Progenitor cell of endocrine pancreas (in vitro differentiated cells): ENCODE measurements around the gene SDHC. TPM values are rescaled to one million over a fixed set of nuclear protein-coding genes. Genes with fewer than 3 reads are reported as not detected.

Experiments
- DNase-seq: peaks from one replicate; pipeline ENCODE4 v3.0.0; 2021; ENCODE audit warnings: low spot score; ENCODE audit not compliant: unreplicated experiment
- H3K27ac Mint-ChIP-seq: 2 replicates; pipeline ENCODE4 v1.8.0; 2021; ENCODE audit warnings: mild to moderate bottlenecking, moderate library complexity, mixed read lengths
- H3K27me3 Mint-ChIP-seq: 2 replicates; pipeline ENCODE4 v1.8.0; 2021; ENCODE audit warnings: mixed read lengths
- H3K36me3 Mint-ChIP-seq: 2 replicates; pipeline ENCODE4 v1.8.0; 2022; ENCODE audit warnings: mixed read lengths; ENCODE audit not compliant: insufficient read depth
- H3K4me1 Mint-ChIP-seq: 2 replicates; pipeline ENCODE4 v1.8.0; 2021; ENCODE audit warnings: low read depth, mixed read lengths
- H3K4me3 Mint-ChIP-seq: 2 replicates; pipeline ENCODE4 v1.8.0; 2021; ENCODE audit warnings: low read depth, mild to moderate bottlenecking, moderate library complexity, mixed read lengths
- H3K9me3 Mint-ChIP-seq: 2 replicates; pipeline ENCODE4 v1.8.0; 2021; ENCODE audit warnings: low read depth, mixed read lengths
- total RNA-seq: library from RNA; stranded (reverse); gene quantifications from 2 replicates; pipeline ENCODE4 v1.2.1, GENCODE V29; 2021
- TF ChIP-seq, protein P1 (sequence below): fragments of 200-600 bp; sonication (generic); IDR thresholded peaks from one replicate; pipeline ENCODE4 v1.5.0; 2021; ENCODE audit warnings: antibody characterized with exemption, mild to moderate bottlenecking; ENCODE audit not compliant: unreplicated experiment

SDHC gene
- total RNA-seq, 1 donor from 2014 or later, result 167 TPM

DNA sequence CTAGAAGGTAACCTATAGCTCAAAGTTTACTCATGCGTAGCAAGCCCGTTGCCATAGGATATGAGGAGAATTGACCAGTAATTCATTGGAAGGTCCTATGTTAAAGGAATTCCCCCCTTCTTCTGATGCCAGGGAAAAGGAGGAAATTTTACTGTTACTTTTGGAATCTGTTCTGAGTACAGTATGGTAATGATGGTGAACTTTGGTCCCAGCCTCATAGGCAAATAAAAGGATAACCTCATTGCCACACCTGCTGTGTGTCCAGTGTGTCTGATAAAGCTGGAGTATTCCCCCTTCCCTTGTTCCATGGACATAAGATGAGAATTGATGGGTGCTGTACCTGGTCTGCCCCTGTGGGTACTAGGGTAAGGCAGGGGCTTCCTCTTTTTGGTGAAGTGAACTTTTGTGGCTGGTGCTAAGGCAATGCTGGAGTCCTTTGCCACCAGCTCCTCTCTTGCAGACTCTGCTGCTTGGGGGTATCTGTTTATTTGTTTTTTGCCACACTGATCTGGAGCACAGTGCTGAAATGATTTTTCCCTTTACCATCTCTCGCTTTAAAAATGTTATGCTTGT lies 26.6 kb upstream of the SDHC start:
- no peak overlapping the region for H3K4me3 Mint-ChIP-seq
- H3K36me3 Mint-ChIP-seq, result peaks cover 3% of the 10 kb centered on the region
- TF ChIP-seq, protein P1, sequence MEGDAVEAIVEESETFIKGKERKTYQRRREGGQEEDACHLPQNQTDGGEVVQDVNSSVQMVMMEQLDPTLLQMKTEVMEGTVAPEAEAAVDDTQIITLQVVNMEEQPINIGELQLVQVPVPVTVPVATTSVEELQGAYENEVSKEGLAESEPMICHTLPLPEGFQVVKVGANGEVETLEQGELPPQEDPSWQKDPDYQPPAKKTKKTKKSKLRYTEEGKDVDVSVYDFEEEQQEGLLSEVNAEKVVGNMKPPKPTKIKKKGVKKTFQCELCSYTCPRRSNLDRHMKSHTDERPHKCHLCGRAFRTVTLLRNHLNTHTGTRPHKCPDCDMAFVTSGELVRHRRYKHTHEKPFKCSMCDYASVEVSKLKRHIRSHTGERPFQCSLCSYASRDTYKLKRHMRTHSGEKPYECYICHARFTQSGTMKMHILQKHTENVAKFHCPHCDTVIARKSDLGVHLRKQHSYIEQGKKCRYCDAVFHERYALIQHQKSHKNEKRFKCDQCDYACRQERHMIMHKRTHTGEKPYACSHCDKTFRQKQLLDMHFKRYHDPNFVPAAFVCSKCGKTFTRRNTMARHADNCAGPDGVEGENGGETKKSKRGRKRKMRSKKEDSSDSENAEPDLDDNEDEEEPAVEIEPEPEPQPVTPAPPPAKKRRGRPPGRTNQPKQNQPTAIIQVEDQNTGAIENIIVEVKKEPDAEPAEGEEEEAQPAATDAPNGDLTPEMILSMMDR, result no peak
- no peak overlapping the region for H3K27ac Mint-ChIP-seq
- no peak for DNase-seq
- no peaks in the 10 kb centered on the region for H3K9me3 Mint-ChIP-seq
- H3K27me3 Mint-ChIP-seq, result peaks cover 22% of the 10 kb centered on the region
- peaks cover 4% of the 10 kb centered on the region for H3K4me1 Mint-ChIP-seq

DNA sequence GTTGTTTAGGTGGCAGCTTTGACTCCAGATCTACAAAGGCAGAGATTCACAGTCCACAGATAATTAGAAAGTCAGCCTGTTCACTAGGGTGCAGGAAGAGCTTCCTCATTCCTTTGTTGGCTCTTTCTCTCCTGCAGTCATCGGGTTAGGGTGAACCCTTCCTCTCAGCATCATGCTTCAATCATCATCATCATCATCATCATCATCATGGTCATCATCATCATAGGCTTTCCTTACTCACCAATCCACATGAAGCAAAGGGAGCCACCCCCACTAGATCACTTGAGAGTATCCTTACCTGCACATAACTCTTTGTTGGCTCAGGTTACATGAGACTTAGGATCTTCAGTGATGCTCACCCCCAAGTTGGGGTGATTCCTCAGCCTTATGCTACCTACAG lies 23.4 kb upstream of the SDHC start:
- Mint-ChIP-seq H3K4me3 (no peak overlapping the region), H3K9me3 (no peaks in the 10 kb centered on the region), H3K36me3 (no peaks in the 10 kb centered on the region), H3K4me1 (peaks cover 1% of the 10 kb centered on the region), H3K27me3 (no peaks in the 10 kb centered on the region), H3K27ac (no peak overlapping the region)
- no peak for DNase-seq
- TF ChIP-seq, protein P1, result no peak

DNA sequence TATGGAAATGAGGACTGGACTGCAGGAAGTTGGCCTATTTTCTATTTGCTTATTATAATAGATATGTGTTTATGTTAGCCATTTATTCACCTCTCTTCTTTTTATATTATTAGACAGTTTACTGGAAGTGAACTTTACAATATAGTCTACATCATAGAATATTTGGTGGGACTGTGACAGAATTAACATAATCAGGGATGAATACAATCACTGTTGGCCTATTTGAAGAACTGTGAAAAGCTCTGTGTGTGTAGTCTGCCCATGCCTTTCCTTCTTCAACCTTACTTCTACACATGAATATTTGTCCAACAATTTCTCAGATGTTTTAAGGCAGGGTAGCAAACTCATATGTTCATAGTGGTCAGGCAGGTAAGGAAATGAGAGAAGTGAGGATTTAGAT lies 16.8 kb upstream of the SDHC start:
- no peak overlapping the region for H3K27ac Mint-ChIP-seq
- TF ChIP-seq, protein P1, result no peak

DNA sequence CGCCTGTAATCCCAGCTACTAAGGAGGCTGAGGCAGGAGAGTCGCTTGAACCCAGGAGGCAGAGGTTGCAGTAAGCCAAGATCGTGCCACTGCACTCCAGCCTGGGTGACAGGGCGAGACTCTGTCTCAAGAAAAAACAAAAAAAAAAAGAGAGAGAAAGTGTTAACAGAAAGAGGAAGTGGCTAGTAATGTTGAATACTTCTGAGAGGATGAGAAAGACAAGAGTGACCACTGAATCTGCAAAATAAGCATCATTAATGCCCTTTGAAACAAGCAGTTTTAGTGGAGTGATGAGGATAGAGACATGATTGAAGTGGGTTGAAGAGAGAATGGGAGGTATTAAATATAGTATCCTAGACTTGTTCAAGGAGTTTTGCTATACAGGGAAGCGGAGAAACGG lies 16.1 kb upstream of the SDHC start:
- Mint-ChIP-seq H3K27ac (no peak overlapping the region), H3K9me3 (no peaks in the 10 kb centered on the region), H3K27me3 (no peaks in the 10 kb centered on the region), H3K36me3 (no peaks in the 10 kb centered on the region), H3K4me3 (no peak overlapping the region), H3K4me1 (no peaks in the 10 kb centered on the region)
- TF ChIP-seq, protein P1, result no peak
- DNase-seq, result no peak

More for the DNA sequence above, 16.8 kb upstream of the SDHC start:
- Mint-ChIP-seq H3K4me3 (no peak overlapping the region), H3K27me3 (no peaks in the 10 kb centered on the region), H3K36me3 (no peaks in the 10 kb centered on the region), H3K4me1 (no peaks in the 10 kb centered on the region), H3K9me3 (no peaks in the 10 kb centered on the region)
- no peak for DNase-seq

DNA sequence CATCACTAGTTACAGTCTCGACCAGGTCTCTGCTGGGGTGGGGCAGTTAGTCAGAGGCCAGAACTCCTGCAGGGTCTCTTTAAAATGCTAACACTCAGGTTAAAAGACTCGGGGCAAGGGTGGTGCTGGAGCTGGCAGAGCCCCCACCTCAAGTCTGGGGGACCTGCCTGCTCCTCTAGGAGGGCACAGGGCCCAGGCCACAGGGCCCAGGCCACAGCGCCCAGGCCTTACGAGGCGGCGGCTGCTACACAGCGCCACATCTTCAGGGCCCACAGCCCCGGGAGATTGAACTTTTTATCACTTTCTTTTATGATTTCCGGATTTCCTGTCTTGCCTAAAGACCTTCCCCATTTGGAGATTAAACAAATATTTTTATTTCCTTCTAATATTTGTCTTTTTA lies 14.8 kb upstream of the SDHC start:
- Mint-ChIP-seq H3K27me3 (no peaks in the 10 kb centered on the region), H3K36me3 (no peaks in the 10 kb centered on the region), H3K27ac (no peak overlapping the region), H3K9me3 (no peaks in the 10 kb centered on the region), H3K4me3 (no peak overlapping the region), H3K4me1 (peaks cover 3% of the 10 kb centered on the region)
- TF ChIP-seq, protein P1, result no peak
- DNase-seq, result no peak
